Smooth muscle cell of trachea (primary cell): ENCODE measurements around the gene TFDP3. TPM values are rescaled to one million over a fixed set of nuclear protein-coding genes. Genes with fewer than 3 reads are reported as not detected.

Source experiments
- total RNA-seq: library from RNA; depleted of rRNA; stranded (reverse); fragments of >200 nt; gene quantifications from 2 replicates; pipeline ENCODE4 v1.2.1, GENCODE V29; 2014

TFDP3 gene
- total RNA-seq, result not detected in 2 replicates

GRCh38 chrX:133218329-133218728 is at the start of gene TFDP3:
TSS of gene TFDP3 (minus strand) at chrX:133218354. CDS start at chrX:133218259, 95 bp downstream.

Other genes with a start within 250 kb of the TFDP3 start
- not detected in 2 replicates for gene USP26, start 121.2 kb downstream of the TFDP3 start, total RNA-seq
- 0.33 and 0.87 TPM in 2 replicates for gene GPC4, start 197.1 kb upstream of the TFDP3 start, total RNA-seq